NCI-H1694 (cell line): ENCODE results near the gene SENP2.
"Not testable (repeated sequence)": the region's sequence is repeated elsewhere in the genome, so short reads cannot be mapped to it uniquely, and the experiment has no call there.

Source experiments
- DNase-seq: peaks from one replicate; lab custom pipeline; 2025; lab: John Stamatoyannopoulos, UW

SENP2 gene

DNA sequence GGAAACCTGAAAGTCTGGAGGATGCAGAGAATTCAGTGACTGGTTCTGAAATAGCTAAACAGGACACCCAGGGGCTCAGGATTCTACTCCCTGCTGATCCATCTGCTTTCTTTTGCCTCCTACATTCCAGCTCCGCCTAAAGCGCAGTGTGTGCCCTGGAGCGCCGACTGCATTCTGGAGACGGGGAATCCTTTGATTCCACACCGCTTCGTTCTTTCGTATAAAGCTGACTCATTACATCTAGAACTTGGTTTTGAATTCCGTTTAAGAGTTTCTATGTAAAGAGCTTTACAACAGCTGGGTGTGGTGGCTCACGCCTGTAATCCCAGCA lies 61.8 kb downstream of the SENP2 start:
- DNase-seq: no peak

DNA sequence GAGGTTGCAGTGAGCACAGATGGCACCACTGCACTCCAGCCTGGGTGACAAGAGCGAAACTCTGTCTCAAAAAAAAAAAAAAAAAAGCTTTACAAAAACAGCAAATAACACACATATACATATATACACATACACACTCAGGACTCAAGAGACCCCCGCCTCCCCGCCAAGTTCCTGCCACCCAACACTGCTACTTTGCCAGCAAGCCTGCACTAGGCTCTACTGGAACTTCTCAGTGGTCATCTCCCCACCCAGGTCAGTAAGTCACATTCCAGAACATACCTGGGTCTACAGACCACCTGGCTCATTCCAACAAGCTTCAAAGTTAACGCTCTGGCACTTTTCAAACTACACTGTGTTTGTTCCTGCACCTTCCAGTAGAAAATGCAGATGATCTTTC lies 62.3 kb downstream of the SENP2 start:
- no peak for DNase-seq

DNA sequence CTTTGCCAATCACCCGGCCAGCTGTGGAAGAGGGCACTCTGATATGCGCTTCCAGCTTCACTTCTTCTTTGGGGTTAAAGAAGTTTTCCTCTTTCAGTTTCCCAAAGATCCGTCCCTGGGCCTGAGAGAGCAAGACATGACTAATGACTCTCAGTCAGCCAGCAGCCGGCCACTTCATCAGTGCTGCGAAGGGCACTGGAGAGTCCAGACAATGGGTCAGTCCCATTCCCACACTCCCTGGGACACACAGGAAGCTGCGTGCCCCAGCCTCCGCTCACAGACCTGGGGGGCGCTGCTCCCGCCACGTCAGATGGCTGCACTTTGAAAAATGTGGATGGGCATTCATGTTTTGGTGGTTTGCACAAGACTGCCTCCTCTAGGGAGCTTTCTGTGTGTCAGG lies 63.3 kb downstream of the SENP2 start:
- no peak for DNase-seq

DNA sequence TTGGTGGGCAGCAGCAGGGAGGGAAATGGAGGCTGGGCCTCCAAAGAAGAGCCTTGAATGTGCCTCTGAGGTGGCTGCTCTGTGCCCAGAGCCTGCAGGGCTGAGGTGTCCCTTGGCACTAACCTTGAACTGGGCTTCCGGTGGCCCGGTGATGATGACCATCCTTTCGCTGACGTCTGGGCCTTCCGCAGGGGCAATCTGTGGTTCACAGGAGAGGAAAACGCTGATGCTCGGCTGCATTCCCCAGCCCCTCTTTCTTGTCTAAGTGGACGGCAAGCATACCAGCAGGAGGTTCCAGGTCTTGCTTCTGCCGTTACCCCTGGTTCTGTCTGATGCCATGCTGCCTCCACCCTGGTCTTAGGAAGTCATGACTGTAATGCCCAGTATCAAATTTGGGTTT lies 65.9 kb downstream of the SENP2 start:
- no peak for DNase-seq

DNA sequence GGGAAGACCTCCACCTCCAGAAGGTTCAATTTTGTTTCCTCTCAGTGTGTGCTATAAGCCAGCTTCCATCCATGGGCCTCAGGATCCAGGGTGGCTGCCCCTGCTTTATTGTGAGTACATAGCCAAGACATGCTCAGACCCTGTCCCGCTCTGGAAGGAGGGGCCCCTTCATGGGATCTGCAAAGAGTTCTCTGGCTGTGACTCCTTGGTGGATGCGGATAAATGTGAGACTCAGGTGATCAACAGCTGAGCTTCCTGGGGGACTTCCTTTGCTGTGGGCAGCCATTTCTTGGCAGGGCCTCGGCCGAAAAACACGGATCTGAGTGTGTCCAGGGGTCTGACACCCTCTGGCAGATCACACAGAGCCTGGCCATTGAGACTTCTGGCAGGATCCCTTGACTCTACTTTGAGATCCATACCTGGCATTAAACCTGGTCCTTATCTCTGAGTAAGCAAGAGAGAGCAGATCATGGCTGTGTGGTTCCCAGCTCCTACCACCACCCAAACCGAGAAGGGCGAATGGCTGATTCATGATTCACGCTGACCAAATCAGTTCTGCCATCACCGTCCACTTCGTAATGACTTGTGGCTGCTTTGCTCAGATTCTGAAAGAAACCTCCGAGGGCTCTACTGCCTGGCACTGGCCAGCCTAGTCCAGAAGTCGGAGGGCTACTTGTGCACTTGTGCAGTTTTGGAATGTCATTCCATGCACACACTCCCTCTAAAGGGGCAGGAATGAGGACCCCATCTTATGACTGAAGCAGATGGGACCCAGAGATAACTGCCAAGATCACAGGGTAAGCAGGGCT lies 68.1 kb downstream of the SENP2 start:
- no peak for DNase-seq

DNA sequence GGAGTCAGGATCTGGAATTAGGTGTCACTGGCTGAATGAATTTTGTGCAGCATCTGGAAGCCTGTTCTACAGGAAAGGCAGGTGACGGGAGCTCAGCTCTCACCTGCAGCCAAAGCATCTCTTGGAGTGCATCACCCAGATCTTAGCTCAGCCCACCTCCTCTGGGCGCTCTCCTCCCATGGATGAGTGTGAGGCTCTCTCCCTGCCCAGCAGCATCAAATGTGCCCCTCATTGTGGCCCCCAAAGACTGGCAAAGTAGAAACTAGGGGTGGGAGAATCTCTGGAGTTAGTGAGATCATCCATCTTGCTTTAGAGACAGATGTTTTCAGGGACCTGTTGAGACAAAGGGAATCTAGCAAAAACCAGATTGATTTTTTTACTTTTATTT lies 68.7 kb downstream of the SENP2 start:
- no peak for DNase-seq

DNA sequence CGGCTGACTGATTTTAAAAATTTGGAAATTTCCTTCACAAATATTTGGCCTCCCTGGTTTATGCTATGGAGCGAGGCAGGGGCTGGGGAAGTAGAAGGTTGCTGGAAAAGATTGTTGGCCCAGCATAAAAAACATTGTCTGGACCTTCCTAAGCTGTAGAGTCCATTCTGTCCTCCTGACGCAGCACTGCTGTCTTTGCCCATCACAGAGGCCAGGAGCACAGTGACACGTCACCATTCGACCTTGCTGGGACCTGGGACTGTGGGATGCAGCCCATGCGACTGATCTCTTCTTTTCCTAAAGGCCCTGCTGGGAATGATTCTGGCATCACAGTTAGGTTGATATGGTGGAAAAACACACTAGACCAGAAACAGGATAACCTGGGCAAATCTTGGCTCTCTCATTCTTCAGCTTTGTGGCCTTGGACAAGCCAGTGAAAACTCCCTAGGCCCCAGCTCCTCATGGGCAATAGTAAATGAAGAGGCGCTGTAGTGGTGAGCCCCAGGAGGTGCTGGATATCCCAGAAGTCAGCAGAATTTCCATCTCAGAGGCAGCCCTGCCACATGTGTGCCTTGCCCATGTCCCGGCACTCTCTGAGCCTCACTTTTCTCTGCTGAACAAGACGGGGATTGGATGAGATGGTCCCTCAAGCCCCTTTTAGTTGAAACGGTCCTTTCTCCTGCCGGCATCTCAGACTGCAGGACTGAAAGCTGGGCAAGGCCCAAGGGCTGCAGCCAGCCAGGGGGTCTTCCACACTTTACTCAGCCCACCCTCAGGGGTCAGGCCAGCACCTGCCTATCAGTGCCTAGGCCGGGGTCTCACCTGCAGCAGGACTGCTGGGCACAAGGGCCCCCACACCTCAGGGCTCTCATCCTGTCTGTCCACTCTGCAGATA lies 69.6 kb downstream of the SENP2 start:
- DNase-seq: no peak

DNA sequence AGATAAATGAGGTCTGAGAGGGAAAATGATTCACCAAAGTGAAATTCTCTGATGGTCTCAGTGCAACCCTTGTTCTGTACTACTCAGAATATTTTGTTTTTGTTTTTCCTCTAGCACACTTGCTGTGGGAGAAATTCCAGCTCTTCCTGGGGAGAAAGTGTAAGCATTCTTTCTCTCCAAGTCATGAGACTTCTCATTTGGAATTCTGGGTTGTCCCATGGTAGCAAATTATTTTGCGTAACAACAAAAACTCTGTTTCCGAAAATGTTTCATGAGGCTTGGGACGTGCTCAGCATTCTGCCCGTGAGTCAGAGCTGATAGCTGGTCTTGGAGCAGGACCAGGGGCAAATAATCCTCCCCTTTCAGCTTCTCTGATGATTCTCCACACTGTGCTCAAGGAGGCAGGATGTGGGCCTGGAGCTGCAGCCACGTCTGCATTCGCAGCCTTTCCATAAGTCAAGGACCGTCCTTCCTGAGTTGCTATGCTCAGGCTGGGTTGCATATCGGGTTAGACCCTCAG lies 70.3 kb downstream of the SENP2 start:
- no peak for DNase-seq

DNA sequence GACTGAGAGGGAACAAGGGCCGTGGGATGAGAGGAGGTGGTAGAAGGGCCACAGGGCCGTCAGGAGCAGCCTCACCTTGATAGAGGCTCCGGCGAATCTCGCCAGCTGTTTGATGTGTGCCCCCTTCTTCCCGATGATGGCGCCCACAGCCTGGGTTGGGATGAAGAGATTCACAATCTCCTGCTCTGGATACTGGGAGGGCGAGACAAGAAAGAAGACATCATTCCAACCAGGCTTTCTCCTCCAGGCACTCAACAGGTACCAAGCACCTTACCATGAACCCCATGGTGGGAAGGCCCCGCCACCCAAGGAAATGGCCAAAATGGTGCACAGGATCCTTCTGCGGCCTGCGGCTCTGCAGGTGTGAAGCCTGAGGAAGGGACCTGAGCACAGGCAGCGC lies 71.1 kb downstream of the SENP2 start:
- DNase-seq: no peak

DNA sequence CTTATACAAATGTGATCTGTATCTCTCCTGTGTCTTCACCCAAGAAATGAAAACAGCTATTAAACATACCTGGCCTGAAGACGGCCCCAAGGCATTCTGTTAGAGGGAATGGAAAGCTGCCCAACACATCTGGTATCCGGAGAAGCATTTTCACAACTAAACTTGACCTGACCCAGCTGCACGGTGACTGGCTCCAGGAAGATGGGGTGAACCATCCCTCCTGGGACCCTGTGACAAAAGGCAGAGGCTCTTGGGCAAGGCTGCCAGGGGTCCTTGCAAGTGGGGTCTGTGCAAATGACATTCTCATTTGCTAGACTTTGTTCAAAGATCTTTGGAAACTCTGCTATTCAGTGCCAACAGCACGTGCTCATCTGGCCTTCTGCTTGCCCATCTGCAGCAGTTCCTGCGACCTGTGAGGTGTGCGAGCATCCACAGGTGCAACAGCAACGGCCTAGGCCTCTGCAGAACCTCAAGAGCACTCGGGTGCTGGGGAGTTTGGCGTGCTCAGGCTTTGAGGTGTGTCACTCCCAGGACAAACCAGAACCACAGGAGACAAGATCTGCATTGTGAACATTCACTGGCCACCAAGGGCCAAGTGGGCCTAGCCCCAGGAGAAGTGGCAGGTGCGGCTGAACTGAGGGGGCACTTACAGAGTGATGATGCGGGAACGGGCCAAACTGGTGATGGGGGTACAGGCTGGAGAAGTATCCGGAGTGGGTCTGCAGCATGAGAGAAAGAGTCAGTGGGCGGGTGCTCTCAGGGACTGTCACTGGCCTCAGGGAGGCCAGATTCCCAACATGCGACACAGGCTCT lies 71.8 kb downstream of the SENP2 start:
- DNase-seq: no peak

DNA sequence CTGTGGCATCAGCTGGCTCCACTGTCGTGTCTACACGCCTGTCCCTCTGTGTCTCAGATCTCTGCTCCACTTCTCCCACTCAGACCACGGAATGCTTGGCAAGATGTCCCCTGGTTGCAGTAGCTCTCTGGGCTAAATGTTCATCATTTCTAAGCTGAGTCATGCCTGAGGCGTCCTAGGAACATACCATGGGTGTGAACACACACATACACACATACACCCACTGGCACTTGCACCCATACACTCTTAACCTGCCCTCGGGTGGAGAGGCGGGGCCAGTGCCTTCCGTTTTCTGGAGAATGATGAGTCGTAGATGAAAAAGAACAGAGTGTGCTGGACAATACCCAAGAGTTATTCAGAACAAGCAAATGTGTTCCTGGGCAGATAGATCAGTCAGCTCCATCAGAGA lies 72.4 kb downstream of the SENP2 start:
- DNase-seq: no peak

DNA sequence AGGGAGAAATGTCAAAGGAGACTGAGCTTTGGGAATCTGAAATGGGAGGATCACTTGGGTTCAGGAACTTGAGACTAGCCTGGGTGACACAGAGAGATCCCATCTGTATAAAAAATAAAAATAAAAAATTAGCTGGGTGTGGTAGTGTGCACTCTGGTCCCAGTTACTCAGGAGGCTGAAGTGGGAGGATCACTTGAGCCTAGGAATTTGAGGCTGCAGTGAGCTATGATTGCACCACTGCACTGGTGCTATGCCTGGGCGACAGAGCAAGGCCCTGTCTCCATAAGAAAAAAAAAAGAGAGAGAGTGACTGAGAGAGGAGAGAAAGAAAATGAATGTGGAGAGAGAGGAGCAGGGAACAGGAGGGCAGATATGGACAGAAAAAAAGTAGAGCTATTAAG lies 72.8 kb downstream of the SENP2 start:
- no peak for DNase-seq

DNA sequence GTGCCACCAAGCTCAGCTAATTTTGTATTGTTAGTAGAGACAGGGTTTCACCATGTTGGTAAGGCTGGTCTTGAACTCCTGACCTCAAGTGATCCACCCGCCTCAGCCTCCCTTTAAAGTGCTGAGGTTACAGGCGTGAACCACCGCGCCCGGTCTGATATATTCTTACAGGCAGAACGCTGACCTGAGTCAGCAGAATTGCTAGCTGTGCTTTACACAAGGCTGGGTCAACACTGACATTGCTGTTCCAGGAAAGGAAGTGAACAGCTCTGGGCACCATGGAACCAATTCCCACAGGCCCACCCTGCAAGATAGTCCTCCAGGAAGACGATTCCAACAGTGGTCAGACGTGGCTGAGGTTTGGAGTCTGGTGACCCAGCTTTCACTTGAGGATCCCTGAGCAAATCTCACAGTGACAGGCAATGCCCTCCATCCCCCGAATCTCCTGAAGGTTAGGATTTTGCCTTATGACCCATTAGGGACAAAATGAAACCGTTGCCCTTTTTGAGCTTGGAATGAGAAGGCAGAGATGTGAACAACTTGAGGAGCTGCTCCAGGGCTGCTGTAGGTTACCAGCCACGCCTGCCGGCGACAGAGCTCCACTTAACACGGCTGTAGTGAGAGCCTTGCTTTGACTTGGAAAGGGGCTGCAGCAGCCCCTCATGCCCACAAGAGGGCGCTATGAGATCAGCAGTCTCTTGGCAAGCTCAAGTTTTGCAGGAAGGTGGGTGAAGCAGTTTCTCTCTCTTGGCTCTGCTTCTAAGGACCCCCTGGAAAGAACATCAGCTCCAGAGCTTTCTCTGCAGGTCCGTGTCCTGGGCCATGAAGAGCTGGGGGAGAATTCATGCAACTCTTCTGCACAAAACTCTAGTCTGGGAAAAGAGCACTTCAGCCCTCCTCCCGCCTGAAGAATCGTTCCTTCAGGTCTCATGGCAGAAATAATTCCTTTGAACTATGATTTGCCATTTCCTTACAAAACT lies 74.1 kb downstream of the SENP2 start:
- DNase-seq: peak; percentile 85

DNA sequence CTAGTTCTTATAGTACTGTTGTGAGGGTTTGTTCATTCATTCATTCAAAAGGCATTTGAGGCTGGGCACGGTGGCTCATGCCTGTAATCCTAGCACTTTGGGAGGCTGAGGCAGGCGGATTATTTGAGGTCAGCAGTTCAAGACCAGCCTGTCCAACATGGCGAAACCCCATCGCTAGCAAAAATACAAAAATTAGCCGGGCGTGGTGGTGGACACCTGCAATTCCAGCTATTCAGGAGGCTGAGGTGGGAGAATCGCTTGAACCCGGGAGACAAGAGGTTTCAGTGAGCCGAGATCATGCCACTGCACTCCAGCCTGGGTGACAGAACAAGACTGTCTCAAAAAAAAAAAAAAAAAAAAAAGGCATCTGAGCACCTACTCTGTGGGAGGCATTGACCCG lies 75.2 kb downstream of the SENP2 start:
- not testable (repeated sequence) for DNase-seq

DNA sequence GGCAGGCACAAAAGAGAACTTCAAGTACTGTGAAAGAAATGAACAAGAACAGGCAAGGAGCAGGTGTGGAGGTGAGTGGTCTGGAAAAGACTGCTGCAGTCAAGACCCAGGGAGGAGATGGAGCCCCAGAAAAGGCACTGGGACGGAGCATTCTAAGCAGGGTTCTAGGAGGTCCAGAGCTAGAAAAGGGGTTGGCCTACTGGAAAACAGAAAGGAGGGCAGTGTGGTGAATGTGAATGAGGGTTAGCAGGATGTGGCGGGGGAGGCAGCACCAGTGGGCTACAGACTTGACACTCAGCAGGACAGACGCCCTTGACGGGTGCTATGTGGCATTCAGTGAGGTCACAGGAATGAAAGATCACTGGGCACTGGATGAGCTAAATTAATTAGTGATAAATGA lies 75.7 kb downstream of the SENP2 start:
- DNase-seq: no peak

DNA sequence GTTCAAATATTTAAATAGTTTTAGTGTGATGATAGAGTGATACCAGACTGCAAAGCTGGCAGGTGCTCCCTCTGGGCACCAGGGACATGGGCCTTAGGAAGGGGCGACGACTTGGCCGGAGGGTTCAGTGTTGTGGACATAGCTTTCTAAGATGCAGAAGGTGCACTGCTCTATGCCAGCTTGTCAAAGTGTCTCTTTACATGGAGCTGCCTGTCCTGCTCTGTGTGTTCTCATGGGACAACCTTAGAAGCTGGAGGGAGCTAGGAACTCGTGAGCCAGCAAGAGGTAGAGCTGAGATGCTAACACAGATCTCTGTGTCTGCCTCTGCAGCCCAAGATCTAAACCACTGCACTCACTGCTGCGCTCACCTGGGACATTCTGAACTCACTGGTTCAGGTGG lies 77.8 kb downstream of the SENP2 start:
- no peak for DNase-seq

DNA sequence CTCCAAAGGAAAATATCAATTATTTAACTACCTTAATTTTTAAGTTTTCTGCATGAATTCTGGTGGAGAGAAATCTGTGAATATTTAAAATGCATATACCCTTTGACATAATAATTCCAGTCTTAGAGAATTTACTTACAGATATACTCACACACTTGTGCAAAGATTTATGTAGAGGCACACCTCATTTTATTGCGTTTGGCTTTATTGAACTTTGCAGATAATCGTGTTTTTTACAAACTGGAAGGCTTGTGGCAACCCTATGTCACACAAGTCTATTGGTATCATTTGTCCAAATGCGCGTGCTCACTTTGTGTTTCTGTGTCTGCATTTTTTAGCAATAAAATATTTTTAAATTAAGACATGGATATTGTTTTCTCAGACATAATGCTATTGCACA lies 81.5 kb downstream of the SENP2 start:
- DNase-seq: no peak

DNA sequence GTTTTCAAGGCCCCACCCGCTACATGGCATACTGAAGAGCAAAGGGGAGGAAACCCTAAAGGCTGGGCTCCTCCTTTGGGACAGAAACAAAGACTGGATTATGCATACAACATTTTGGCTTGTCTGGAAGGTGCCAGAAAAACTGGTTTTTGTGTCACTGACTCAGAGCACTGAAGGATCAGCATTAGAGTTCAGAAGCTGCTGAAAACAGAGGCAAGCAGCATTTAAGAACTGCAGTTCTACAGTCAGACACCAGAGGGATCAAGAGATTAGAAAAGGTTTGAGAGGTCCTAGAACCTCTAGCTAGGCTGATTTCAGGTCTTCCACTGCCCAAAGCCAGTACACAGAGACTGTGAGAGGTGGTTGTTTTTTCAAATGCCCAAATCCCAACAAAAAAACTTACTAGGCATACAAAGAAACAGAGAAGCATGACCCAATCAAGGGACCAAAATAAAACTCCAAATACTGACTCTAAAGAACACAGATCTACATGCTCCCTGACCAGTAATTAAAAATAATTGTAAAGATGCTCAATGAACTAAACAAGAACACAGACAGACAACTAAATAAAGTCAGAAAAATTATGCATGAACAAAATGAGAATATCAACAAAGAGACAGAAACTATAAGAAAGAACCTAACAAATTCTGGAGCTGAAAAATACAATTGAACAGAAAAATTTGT lies 91.2 kb downstream of the SENP2 start:
- peak; percentile 27 for DNase-seq

DNA sequence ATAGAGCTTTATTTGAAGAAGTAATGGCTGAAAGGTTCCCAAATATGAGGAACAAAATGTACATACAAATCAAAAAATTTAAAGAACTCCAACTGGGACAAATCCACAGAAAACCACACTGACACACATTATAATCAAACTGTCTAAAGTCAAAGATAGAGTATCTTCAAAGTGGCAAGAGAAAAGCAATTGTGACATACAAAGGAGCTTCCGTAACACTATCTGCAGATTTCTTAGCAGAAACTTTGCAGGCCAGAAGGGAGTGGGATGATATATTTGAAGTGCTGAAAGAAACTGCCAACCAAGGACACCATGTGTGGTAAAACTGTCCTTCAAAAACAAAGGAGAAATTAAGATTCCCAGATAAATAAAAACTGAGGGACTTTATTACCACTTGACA lies 91.9 kb downstream of the SENP2 start:
- DNase-seq: no peak

DNA sequence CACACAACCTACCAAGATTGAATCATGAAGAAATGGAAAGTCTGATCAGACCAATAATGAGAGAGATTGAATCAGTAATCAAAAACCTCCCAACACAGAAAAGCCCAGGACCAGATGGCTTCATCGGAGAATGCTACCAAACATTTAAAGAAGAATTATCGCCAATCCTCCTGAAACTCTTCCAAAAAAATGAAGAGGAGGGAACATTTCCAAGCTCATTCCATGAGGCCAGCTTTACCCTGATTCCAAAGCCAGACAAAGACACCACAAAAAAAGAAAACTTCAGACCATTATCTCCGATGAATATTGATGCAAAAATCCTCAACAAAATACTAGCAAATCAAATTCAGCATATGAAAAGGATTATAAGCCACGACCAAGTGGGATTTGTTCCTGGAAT lies 94.1 kb downstream of the SENP2 start:
- DNase-seq: no peak
